Measurements from ENCODE around the gene TFCP2. TPM values are rescaled to one million over a fixed set of nuclear protein-coding genes. Genes with fewer than 3 reads are reported as not detected.

TFCP2 gene
- total RNA-seq, 2 donors from 2014 or later = 44.1 to 47.2 TPM

DNA sequence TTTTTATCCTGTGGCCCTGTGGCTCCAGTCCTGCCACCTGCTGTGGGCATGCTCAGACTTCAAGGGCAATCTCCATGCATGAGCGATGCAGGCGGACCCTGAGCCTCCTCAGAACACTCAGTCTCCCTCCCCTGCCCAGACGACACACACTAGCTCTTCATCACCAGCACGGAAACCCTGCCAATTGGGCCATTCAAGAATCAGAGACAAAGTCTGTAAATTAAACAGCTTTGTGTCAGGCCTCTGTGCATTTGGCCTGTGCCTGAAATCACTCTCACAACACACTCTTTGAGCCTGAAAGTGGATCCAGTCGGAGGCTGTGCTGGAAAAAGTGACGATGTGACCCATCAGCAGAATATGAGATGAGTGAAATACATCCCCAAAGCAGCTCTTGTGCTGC lies 32.4 kb upstream of the TFCP2 start:
- Mint-ChIP-seq H3K4me3 (no peak overlapping the region), H3K27me3 (ENCODE audit: insufficient read depth) (no peaks in the 10 kb centered on the region), H3K4me1 (no peaks in the 10 kb centered on the region), H3K9me3 (no peaks in the 10 kb centered on the region), H3K27ac (no peak overlapping the region), H3K36me3 (ENCODE audit: low read depth) (peaks cover 13% of the 10 kb centered on the region)
- DNase-seq = no peak
- Histone ChIP-seq H3K9ac (ENCODE audit: extremely low read depth, low read length, poor library complexity, severe bottlenecking) (no peak overlapping the region), H3K27ac (ENCODE audit: low read depth, low read length) (no peak overlapping the region), H3K27me3 (ENCODE audit: control insufficient read depth, insufficient read depth, low read length, poor library complexity, severe bottlenecking) (no peaks in the 10 kb centered on the region), H3K4me3 (ENCODE audit: low read length) (no peak overlapping the region), H3K9me3 (ENCODE audit: control insufficient read depth, low read length) (no peaks in the 10 kb centered on the region), H3K4me1 (ENCODE audit: control insufficient read depth, insufficient read depth, low read length) (no peaks in the 10 kb centered on the region), H3K36me3 (ENCODE audit: control insufficient read depth, insufficient read depth, low read length) (no peaks in the 10 kb centered on the region)
- TF ChIP-seq, protein P1, sequence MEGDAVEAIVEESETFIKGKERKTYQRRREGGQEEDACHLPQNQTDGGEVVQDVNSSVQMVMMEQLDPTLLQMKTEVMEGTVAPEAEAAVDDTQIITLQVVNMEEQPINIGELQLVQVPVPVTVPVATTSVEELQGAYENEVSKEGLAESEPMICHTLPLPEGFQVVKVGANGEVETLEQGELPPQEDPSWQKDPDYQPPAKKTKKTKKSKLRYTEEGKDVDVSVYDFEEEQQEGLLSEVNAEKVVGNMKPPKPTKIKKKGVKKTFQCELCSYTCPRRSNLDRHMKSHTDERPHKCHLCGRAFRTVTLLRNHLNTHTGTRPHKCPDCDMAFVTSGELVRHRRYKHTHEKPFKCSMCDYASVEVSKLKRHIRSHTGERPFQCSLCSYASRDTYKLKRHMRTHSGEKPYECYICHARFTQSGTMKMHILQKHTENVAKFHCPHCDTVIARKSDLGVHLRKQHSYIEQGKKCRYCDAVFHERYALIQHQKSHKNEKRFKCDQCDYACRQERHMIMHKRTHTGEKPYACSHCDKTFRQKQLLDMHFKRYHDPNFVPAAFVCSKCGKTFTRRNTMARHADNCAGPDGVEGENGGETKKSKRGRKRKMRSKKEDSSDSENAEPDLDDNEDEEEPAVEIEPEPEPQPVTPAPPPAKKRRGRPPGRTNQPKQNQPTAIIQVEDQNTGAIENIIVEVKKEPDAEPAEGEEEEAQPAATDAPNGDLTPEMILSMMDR (conservative IDR thresholded peaks at IDR 0.05) = no peak
- 92 to 97% methylated on average over 5 to 6 of the region's 6 CpGs for WGBS, 2 experiments (ENCODE audit: insufficient coverage in 1 of 2, insufficient read length in 1 of 2)

DNA sequence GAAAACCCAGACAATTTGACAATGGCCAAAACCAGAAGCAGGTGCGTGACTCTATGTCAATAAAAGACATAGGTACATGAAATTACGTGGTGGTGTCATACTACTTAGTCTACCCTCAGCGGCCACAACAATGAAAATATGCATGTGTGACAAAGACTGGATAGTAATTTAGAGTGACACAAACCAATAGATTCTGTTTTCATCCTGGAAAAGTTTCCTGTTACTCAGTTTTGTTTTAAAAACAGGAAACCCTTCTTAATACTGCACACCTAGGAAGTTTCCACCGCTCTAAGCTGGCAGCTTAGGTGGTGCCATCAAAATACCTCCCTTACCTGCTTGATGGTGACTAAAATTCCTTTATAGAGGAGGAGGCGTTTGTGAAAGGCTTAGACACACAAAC lies 29.8 kb upstream of the TFCP2 start:
- H3K27ac Mint-ChIP-seq = no peak overlapping the region

DNA sequence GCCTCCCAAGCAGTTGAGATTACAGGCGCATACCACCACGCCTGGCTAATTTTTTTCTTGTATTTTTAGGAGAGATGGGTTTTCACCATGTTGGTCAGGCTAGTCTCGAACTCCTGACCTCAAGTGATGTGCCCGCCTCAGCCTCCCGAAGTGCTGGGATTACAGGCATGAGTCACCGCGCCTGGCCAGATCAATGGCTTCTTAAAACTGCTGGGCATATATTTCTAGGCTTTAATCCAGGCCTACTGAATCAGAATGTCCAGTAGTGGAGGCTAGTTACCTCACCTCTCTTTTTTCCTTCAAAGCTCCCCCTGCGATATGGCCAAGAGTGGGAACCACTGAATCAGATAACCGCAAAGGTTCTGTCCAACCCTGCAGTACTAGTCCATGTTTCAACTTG lies 27.9 kb upstream of the TFCP2 start:
- Mint-ChIP-seq H3K27ac (no peak overlapping the region), H3K36me3 (ENCODE audit: low read depth) (peaks cover 24% of the 10 kb centered on the region), H3K4me1 (no peaks in the 10 kb centered on the region), H3K9me3 (peaks cover 6% of the 10 kb centered on the region), H3K4me3 (no peak overlapping the region), H3K27me3 (ENCODE audit: insufficient read depth) (no peaks in the 10 kb centered on the region)
- 96 to 97% methylated on average over 8 to 9 of the region's 9 CpGs for WGBS, 2 experiments (ENCODE audit: insufficient coverage in 1 of 2, insufficient read length in 1 of 2)
- Histone ChIP-seq H3K27ac (ENCODE audit: low read depth, low read length) (no peak overlapping the region), H3K4me3 (ENCODE audit: low read length) (no peak overlapping the region), H3K36me3 (ENCODE audit: control insufficient read depth, insufficient read depth, low read length) (no peaks in the 10 kb centered on the region), H3K9me3 (ENCODE audit: control insufficient read depth, low read length) (no peaks in the 10 kb centered on the region), H3K4me1 (ENCODE audit: control insufficient read depth, insufficient read depth, low read length) (no peaks in the 10 kb centered on the region), H3K27me3 (ENCODE audit: control insufficient read depth, insufficient read depth, low read length, poor library complexity, severe bottlenecking) (no peaks in the 10 kb centered on the region), H3K9ac (ENCODE audit: extremely low read depth, low read length, poor library complexity, severe bottlenecking) (no peak overlapping the region)
- TF ChIP-seq, protein P1 (conservative IDR thresholded peaks at IDR 0.05) = no peak
- DNase-seq = no peak

More for the DNA sequence above, 29.8 kb upstream of the TFCP2 start:
- no peaks in the 10 kb centered on the region for H3K4me1 Mint-ChIP-seq
- 93 to 97% methylated on average over 3 to 5 of the region's 5 CpGs for WGBS, 2 experiments (ENCODE audit: insufficient coverage in 1 of 2, insufficient read length in 1 of 2)
- TF ChIP-seq, protein P1 (conservative IDR thresholded peaks at IDR 0.05) = no peak
- Histone ChIP-seq H3K4me1 (ENCODE audit: control insufficient read depth, insufficient read depth, low read length) (no peaks in the 10 kb centered on the region), H3K9ac (ENCODE audit: extremely low read depth, low read length, poor library complexity, severe bottlenecking) (no peak overlapping the region), H3K36me3 (ENCODE audit: control insufficient read depth, insufficient read depth, low read length) (no peaks in the 10 kb centered on the region), H3K4me3 (ENCODE audit: low read length) (no peak overlapping the region), H3K9me3 (ENCODE audit: control insufficient read depth, low read length) (no peaks in the 10 kb centered on the region), H3K27ac (ENCODE audit: low read depth, low read length) (no peak overlapping the region), H3K27me3 (ENCODE audit: control insufficient read depth, insufficient read depth, low read length, poor library complexity, severe bottlenecking) (no peaks in the 10 kb centered on the region)
- no peaks in the 10 kb centered on the region for H3K27me3 Mint-ChIP-seq (ENCODE audit: insufficient read depth)
- DNase-seq = no peak
- H3K36me3 Mint-ChIP-seq (ENCODE audit: low read depth) = peaks cover 17% of the 10 kb centered on the region
- H3K4me3 Mint-ChIP-seq = no peak overlapping the region
- no peaks in the 10 kb centered on the region for H3K9me3 Mint-ChIP-seq

Data from endodermal cell (in vitro differentiated cells).